GM12878 (cell line): ENCODE measurements around the gene PLEKHA6. TPM values are rescaled to one million over a fixed set of nuclear protein-coding genes. Genes with fewer than 3 reads are reported as not detected.

ENCODE experiments used
- ATAC-seq: fragments of 200-7000 bp; cut with Tn5 transposase; 3 replicates; pipeline ENCODE4 v1.9.1; 2020; ENCODE audit warnings: mild to moderate bottlenecking, moderate library complexity
- BruUV-seq: library from RNA; stranded (reverse); fragments of 400-500 nt; replicated peaks from 2 replicates; lab custom pipeline; 2021; lab: Mats Ljungman, UMichigan
- CTCF ChIA-PET: fragments of 300-600 bp; sonication (Branson Sonifier 250); formaldehyde crosslinking; extraction: SDS; loops from one replicate; lab custom pipeline; 2021; ENCODE audit warnings: inconsistent platforms; lab: Yijun Ruan, JAX
- POLR2A ChIA-PET: fragments of 350-600 bp; formaldehyde crosslinking; extraction: SDS; loops from one replicate; lab custom pipeline; 2021; ENCODE audit warnings: inconsistent platforms; lab: Charles Lee
- RAD21 ChIA-PET: fragments of 300-600 bp; sonication (Branson Sonifier 250); formaldehyde crosslinking; loops from one replicate; lab custom pipeline; 2023; ENCODE audit warnings: antibody characterized with exemption; ENCODE audit not compliant: unreplicated experiment; lab: Charles Lee
- SMC1A ChIA-PET: fragments of 300-600 bp; sonication (Branson Sonifier 250); formaldehyde crosslinking; loops from one replicate; lab custom pipeline; 2023; ENCODE audit not compliant: unreplicated experiment, uncharacterized antibody; lab: Charles Lee
- DNase-seq: peaks from one replicate; pipeline ENCODE4 v3.0.0-alpha.2; 2011; ENCODE audit warnings: low read depth, low spot score
- FAIRE-seq: peaks from 3 replicates; lab custom pipeline; 2011; peaks lifted over from hg19 to GRCh38; lab: Jason Lieb, UNC
- H2AFZ ChIP-seq: 2 replicates; pipeline ENCODE4 v1.6.0; 2011; ENCODE audit warnings: low read depth, low read length, control low read depth; ENCODE audit not compliant: control insufficient read depth
- H3K27ac ChIP-seq: 2 replicates; pipeline ENCODE4 v1.5.1; 2011; ENCODE audit warnings: control low read depth; ENCODE audit not compliant: control insufficient read depth, insufficient read depth
- H3K27me3 ChIP-seq, 2 experiments: replicated peaks in 1 of 2; 2 replicates each; pipeline versions ENCODE4 v1.6.0 to v1.6.1; 2011; ENCODE audit warnings: low read length in 1 of 2; ENCODE audit not compliant: control insufficient read depth in 2 of 2, insufficient read depth in 2 of 2
- H3K36me3 ChIP-seq, 2 experiments: 2 replicates each; pipeline ENCODE4 v1.5.1; 2011; ENCODE audit warnings: low read length in 1 of 2; ENCODE audit not compliant: control insufficient read depth in 2 of 2, insufficient read depth in 2 of 2
- H3K4me1 ChIP-seq: 2 replicates; pipeline ENCODE4 v1.6.1; 2011; ENCODE audit warnings: mild to moderate bottlenecking, low read length, moderate library complexity, mixed read lengths; ENCODE audit not compliant: control insufficient read depth, insufficient read depth
- H3K4me2 ChIP-seq: 2 replicates; pipeline ENCODE4 v1.6.0; 2011; ENCODE audit warnings: control low read depth; ENCODE audit not compliant: control insufficient read depth, insufficient read depth
- H3K4me3 ChIP-seq: fragments of 200-600 bp; sonication (generic); 2 replicates; pipeline ENCODE4 v1.5.1; 2016
- H3K79me2 ChIP-seq: 2 replicates; pipeline ENCODE4 v1.6.0; 2011; ENCODE audit warnings: low read length; ENCODE audit not compliant: control insufficient read depth, insufficient read depth
- H3K9ac ChIP-seq: 2 replicates; pipeline ENCODE4 v1.8.0; 2011; ENCODE audit warnings: low read length, control low read depth, mixed read lengths; ENCODE audit not compliant: control insufficient read depth, insufficient read depth
- H3K9me3 ChIP-seq: replicated peaks from 3 replicates; pipeline ENCODE4 v1.5.1; 2011; ENCODE audit warnings: mild to moderate bottlenecking, low read length; ENCODE audit not compliant: control insufficient read depth, insufficient read depth
- H4K20me1 ChIP-seq: 2 replicates; pipeline ENCODE4 v1.6.0; 2011; ENCODE audit not compliant: control insufficient read depth, insufficient read depth
- BACH1 ChIP-seq: fragments of 450-650 bp; IDR thresholded peaks from 2 replicates; pipeline ENCODE4 v1.6.1; 2017; ENCODE audit warnings: mild to moderate bottlenecking, borderline replicate concordance
- BHLHE40 ChIP-seq, 2 experiments: fragments of 450-650 bp in 1 of 2; IDR thresholded peaks; 2 replicates each; pipeline ENCODE4 v1.6.1; 2011 to 2017; ENCODE audit warnings: low read depth in 2 of 2, borderline replicate concordance in 1 of 2, improper control_type of control experiment in 1 of 2, low read length in 1 of 2, mild to moderate bottlenecking in 1 of 2
- ESRRA ChIP-seq: IDR thresholded peaks from 2 replicates; pipeline ENCODE4 v1.6.1; 2012; ENCODE audit warnings: mild to moderate bottlenecking, low read length, improper control_type of control experiment
- IKZF1 ChIP-seq: fragments of 450-650 bp; conservative IDR thresholded peaks from 2 replicates; pipeline ENCODE4 v1.6.1; 2017; ENCODE audit warnings: antibody characterized with exemption, mild to moderate bottlenecking
- IRF4 ChIP-seq: IDR thresholded peaks from 2 replicates; pipeline ENCODE4 v1.6.1; 2011; ENCODE audit warnings: low read depth, low read length
- JUND ChIP-seq: IDR thresholded peaks from 2 replicates; pipeline ENCODE4 v1.6.1; 2012; ENCODE audit warnings: low read depth, mild to moderate bottlenecking, low read length, improper control_type of control experiment, moderate library complexity
- MEF2B ChIP-seq: fragments of 450-650 bp; IDR thresholded peaks from 2 replicates; pipeline ENCODE4 v1.6.1; 2018; ENCODE audit warnings: mild to moderate bottlenecking, moderate library complexity; ENCODE audit not compliant: partially characterized antibody, poor library complexity, severe bottlenecking
- SIX5 ChIP-seq: IDR thresholded peaks from 2 replicates; pipeline ENCODE4 v1.6.1; 2011; ENCODE audit warnings: mild to moderate bottlenecking, low read depth, low read length, moderate library complexity; ENCODE audit not compliant: severe bottlenecking
- SMARCA5 ChIP-seq: fragments of 450-650 bp; IDR thresholded peaks from 2 replicates; pipeline ENCODE4 v1.6.1; 2017; ENCODE audit warnings: mild to moderate bottlenecking
- STAT3 ChIP-seq: IDR thresholded peaks from 2 replicates; pipeline ENCODE4 v1.6.1; 2011; ENCODE audit warnings: low read depth, low read length, improper control_type of control experiment
- WGBS: methylation state at CpG from one replicate; pipeline ENCODE4 v1.1.6; 2016; ENCODE audit warnings: low lambda C conversion rate; ENCODE audit not compliant: insufficient replicate concordance, insufficient coverage; ENCODE audit errors: missing lambda C conversion rate; 5-methylcytosine and 5-hydroxymethylcytosine counted together
- in situ Hi-C: fragments of 300-500 bp; cut with MboI; formaldehyde crosslinking; loops from 9 replicates; pipeline ENCODE4 v1.14.3; 2018; ENCODE audit warnings: mixed read lengths
- intact Hi-C: fragments of 100-400 bp; cut with micrococcal nuclease; formaldehyde crosslinking; loops from one replicate; pipeline ENCODE4 v1.14.2; 2022; ENCODE audit not compliant: unreplicated experiment
- polyA plus RNA-seq, 11 experiments: library from polyadenylated mRNA; depleted of rRNA in 4 of 11; unstranded in 6 of 11; stranded (reverse) in 5 of 11; fragments of >200 nt; fragmentation: Nextera tagmentation in 4 of 11; fragmentation: Illumina TruSeq in 1 of 11; extraction: Ambion mirVana in 4 of 11; extraction: Trizol in 1 of 11; gene quantifications; 1 replicate in 1 of 11; 2 replicates in 10 of 11; pipeline versions ENCODE4 v1.2.1 to v1.2.3, GENCODE V29; 2011 to 2016; ENCODE audit warnings: inconsistent platforms in 2 of 11, missing spikeins in 2 of 11, low read depth in 1 of 11
- total RNA-seq, 4 experiments: library from RNA; depleted of rRNA in 3 of 4; stranded (reverse); fragments of >200 nt in 3 of 4; fragmentation: Illumina TruSeq in 1 of 4; extraction: Trizol in 1 of 4; gene quantifications; 2 replicates each; pipeline versions ENCODE4 v1.2.1 to v1.2.3, GENCODE V29; 2013 to 2021
- TF ChIP-seq, protein P1 (sequence below): IDR thresholded peaks from 2 replicates; pipeline ENCODE4 v1.6.1; 2012; ENCODE audit warnings: low read depth, low read length, improper control_type of control experiment
- TF ChIP-seq, protein P2 (sequence below): IDR thresholded peaks from 2 replicates; pipeline ENCODE4 v1.6.1; 2012; ENCODE audit warnings: low read depth, low read length, improper control_type of control experiment
- TF ChIP-seq, protein P3 (sequence below): IDR thresholded peaks from 2 replicates; pipeline ENCODE4 v1.6.1; 2012; ENCODE audit warnings: low read depth, low read length, improper control_type of control experiment
- TF ChIP-seq, protein P4 (sequence below): fragments of 450-650 bp; IDR thresholded peaks from 2 replicates; pipeline ENCODE4 v1.6.1; 2017; ENCODE audit warnings: mild to moderate bottlenecking, moderate library complexity
- TF ChIP-seq, protein P5 (sequence below): IDR thresholded peaks from 2 replicates; pipeline ENCODE4 v1.6.1; 2011; ENCODE audit warnings: mild to moderate bottlenecking, low read depth, low read length, moderate library complexity; ENCODE audit not compliant: insufficient replicate concordance

Gene PLEKHA6
- total and polyA plus RNA-seq, 10 of the 15 experiments (the other 5 are each of a cell fraction or from before 2014, with no cell fraction given), result 0.04 to 0.81 (median 0.19) TPM; not detected in 4

DNA sequence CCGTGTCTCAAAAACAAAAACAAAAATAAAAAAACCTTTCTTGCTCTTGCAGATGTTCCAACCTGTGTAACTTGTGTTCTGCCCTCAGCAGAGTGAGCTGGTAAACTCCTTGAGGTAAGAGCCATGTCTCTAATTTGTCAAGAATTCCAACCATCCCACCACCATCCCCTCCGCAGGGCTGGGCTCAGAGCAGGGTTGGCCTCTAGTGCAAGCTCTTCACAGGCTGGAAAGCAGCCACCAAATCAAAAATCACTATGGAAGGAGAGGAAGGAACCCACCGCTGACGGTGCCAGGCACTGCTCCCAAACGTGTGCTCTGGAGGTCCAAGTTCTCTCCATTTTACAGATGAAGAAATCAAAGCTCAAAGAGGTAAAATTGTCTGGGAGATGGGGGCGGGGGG is 9.4 kb downstream of the PLEKHA6 start (continued):
- TF ChIP-seq, protein P1, sequence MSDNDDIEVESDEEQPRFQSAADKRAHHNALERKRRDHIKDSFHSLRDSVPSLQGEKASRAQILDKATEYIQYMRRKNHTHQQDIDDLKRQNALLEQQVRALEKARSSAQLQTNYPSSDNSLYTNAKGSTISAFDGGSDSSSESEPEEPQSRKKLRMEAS, result no peak
- TF ChIP-seq JUND, result no peak
- TF ChIP-seq IRF4, result no peak
- TF ChIP-seq SMARCA5, result no peak
- TF ChIP-seq STAT3, result no peak
- no peak for TF ChIP-seq IKZF1

DNA sequence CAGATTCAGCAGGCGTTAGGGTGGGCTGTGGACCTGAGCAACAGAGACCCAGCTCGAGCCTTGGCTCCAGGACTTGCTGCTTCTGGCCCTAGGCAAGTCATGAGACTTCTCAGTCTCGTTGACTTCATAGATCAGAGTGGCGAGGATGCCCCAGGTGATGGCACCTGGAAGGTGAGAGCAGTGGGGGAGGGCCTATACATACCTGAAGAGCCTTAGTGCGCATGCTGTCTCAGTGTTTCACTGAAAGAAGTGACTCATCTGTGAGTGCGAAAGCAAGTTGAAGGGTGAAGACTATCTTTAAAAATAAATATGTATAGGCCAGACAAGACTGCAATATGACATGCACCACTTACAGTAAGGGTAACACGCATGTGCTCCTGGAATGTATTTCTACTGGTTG is 10.1 kb downstream of the PLEKHA6 start:
- ChIA-PET SMC1A (interaction anchor here (1.1 to 1.4 kb wide), 2 partner anchors 33 to 49 kb away, joined by 3 read pairs; no protein-coding TSS in a partner anchor), RAD21 (interaction anchor here (1.2 kb wide), 1 partner anchor 91 kb away, joined by 3 read pairs; no protein-coding TSS in a partner anchor), CTCF (interaction anchor here (1.0 to 1.6 kb wide), 3 partner anchors 49 to 91 kb away, joined by 3 to 4 read pairs (median 3); no protein-coding TSS in a partner anchor), POLR2A (interaction anchor here (0.7 kb wide), 1 partner anchor 35 kb away, joined by 6 read pairs; no protein-coding TSS in a partner anchor)
- Histone ChIP-seq H3K4me3 (no peak overlapping the region), H3K36me3 (no peaks in the 10 kb centered on the region), H3K9me3 (no peaks in the 10 kb centered on the region), H4K20me1 (no peaks in the 10 kb centered on the region), H3K9ac (no peak overlapping the region), H3K79me2 (no peaks in the 10 kb centered on the region), H2AFZ (no peak overlapping the region), H3K4me2 (no peak overlapping the region), H3K4me1 (no peaks in the 10 kb centered on the region), H3K27ac (no peak overlapping the region), H3K27me3 (peaks cover 1 to 2% of the 10 kb centered on the region in 2 experiments; a peak in 3 of 4 replicates)
- FAIRE-seq, result no peak
- 8% methylated on average over 7 of the region's 7 CpGs for WGBS
- no peak for DNase-seq
- no peak for ATAC-seq
- BruUV-seq, result no TSS peak
- in situ Hi-C loops (no loop called here), intact Hi-C loops (no loop called here)
- TF ChIP-seq, protein P2, sequence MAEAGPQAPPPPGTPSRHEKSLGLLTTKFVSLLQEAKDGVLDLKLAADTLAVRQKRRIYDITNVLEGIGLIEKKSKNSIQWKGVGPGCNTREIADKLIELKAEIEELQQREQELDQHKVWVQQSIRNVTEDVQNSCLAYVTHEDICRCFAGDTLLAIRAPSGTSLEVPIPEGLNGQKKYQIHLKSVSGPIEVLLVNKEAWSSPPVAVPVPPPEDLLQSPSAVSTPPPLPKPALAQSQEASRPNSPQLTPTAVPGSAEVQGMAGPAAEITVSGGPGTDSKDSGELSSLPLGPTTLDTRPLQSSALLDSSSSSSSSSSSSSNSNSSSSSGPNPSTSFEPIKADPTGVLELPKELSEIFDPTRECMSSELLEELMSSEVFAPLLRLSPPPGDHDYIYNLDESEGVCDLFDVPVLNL, result no peak
- TF ChIP-seq MEF2B, result no peak
- TF ChIP-seq, protein P3, sequence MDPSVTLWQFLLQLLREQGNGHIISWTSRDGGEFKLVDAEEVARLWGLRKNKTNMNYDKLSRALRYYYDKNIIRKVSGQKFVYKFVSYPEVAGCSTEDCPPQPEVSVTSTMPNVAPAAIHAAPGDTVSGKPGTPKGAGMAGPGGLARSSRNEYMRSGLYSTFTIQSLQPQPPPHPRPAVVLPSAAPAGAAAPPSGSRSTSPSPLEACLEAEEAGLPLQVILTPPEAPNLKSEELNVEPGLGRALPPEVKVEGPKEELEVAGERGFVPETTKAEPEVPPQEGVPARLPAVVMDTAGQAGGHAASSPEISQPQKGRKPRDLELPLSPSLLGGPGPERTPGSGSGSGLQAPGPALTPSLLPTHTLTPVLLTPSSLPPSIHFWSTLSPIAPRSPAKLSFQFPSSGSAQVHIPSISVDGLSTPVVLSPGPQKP, result no peak
- no peak for TF ChIP-seq BACH1
- no peak for TF ChIP-seq SIX5
- TF ChIP-seq, protein P4, sequence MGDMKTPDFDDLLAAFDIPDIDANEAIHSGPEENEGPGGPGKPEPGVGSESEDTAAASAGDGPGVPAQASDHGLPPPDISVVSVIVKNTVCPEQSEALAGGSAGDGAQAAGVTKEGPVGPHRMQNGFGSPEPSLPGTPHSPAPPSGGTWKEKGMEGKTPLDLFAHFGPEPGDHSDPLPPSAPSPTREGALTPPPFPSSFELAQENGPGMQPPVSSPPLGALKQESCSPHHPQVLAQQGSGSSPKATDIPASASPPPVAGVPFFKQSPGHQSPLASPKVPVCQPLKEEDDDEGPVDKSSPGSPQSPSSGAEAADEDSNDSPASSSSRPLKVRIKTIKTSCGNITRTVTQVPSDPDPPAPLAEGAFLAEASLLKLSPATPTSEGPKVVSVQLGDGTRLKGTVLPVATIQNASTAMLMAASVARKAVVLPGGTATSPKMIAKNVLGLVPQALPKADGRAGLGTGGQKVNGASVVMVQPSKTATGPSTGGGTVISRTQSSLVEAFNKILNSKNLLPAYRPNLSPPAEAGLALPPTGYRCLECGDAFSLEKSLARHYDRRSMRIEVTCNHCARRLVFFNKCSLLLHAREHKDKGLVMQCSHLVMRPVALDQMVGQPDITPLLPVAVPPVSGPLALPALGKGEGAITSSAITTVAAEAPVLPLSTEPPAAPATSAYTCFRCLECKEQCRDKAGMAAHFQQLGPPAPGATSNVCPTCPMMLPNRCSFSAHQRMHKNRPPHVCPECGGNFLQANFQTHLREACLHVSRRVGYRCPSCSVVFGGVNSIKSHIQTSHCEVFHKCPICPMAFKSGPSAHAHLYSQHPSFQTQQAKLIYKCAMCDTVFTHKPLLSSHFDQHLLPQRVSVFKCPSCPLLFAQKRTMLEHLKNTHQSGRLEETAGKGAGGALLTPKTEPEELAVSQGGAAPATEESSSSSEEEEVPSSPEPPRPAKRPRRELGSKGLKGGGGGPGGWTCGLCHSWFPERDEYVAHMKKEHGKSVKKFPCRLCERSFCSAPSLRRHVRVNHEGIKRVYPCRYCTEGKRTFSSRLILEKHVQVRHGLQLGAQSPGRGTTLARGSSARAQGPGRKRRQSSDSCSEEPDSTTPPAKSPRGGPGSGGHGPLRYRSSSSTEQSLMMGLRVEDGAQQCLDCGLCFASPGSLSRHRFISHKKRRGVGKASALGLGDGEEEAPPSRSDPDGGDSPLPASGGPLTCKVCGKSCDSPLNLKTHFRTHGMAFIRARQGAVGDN, result no peak
- TF ChIP-seq ESRRA, result no peak
- TF ChIP-seq, protein P5, sequence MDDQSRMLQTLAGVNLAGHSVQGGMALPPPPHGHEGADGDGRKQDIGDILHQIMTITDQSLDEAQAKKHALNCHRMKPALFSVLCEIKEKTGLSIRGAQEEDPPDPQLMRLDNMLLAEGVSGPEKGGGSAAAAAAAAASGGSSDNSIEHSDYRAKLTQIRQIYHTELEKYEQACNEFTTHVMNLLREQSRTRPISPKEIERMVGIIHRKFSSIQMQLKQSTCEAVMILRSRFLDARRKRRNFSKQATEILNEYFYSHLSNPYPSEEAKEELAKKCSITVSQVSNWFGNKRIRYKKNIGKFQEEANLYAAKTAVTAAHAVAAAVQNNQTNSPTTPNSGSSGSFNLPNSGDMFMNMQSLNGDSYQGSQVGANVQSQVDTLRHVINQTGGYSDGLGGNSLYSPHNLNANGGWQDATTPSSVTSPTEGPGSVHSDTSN, result no peak
- no peak for TF ChIP-seq BHLHE40 (IDR thresholded peaks at IDR 0.05; ENCODE audit: borderline replicate concordance in 1 of 2, low read depth in 2 of 2, low read length in 1 of 2)
